Subcutaneous abdominal adipose tissue (tissue), 5 donors: ENCODE data around the gene IL10RA.
A peak's percentile ranks its signal among the peaks of the same experiment; 100 is the strongest.
"Not testable (repeated sequence)": the region's sequence is repeated elsewhere in the genome, so short reads cannot be mapped to it uniquely, and the experiment has no call there.

Experiments used
- H3K27ac ChIP-seq: one replicate; pipeline ENCODE4 v1.7.0; 2013; ENCODE audit warnings: low read depth, mild to moderate bottlenecking, inconsistent platforms, low read length, moderate library complexity
- H3K27me3 ChIP-seq, 5 donors: one replicate each; pipeline ENCODE4 v1.7.0; 2013; ENCODE audit warnings: low read length in 5 of 5, inconsistent platforms in 1 of 5; ENCODE audit not compliant: control insufficient read depth in 5 of 5, insufficient read depth in 4 of 5
- H3K36me3 ChIP-seq, 5 donors: one replicate each; pipeline ENCODE4 v1.7.0; 2013; ENCODE audit warnings: low read length in 5 of 5; ENCODE audit not compliant: control insufficient read depth in 5 of 5, insufficient read depth in 5 of 5
- H3K4me1 ChIP-seq, 5 donors: one replicate each; pipeline ENCODE4 v1.7.0; 2013; ENCODE audit warnings: low read length in 5 of 5, mild to moderate bottlenecking in 3 of 5, moderate library complexity in 1 of 5; ENCODE audit not compliant: control insufficient read depth in 5 of 5, insufficient read depth in 5 of 5
- H3K4me3 ChIP-seq, 5 donors: one replicate each; pipeline ENCODE4 v1.7.0; 2013; ENCODE audit warnings: low read length in 5 of 5, low read depth in 1 of 5
- H3K9ac ChIP-seq, 5 donors: one replicate each; pipeline ENCODE4 v1.7.0; 2013; ENCODE audit warnings: low read length in 5 of 5, mild to moderate bottlenecking in 4 of 5, moderate library complexity in 3 of 5
- H3K9me3 ChIP-seq, 5 donors: one replicate each; pipeline ENCODE4 v1.7.0; 2013; ENCODE audit warnings: low read length in 5 of 5; ENCODE audit not compliant: control insufficient read depth in 5 of 5
- donor health status: healthy.
- donor health status: healthy.
- donor health status: healthy.
- donor health status: healthy.
- donor health status: healthy.

The IL10RA gene

GRCh38 chr11:117946842-117947526 is 39.2 kb upstream of the IL10RA start:
- H3K4me3 ChIP-seq, result no peak overlapping the region
- peaks cover 0 to 7% (median 0%) of the 10 kb centered on the region in 5 donors for H3K27me3 ChIP-seq
- H3K9me3 ChIP-seq, result no peaks in the 10 kb centered on the region
- H3K36me3 ChIP-seq, result no peaks in the 10 kb centered on the region
- H3K9ac ChIP-seq, result peak overlapping the region in 1 of 5 donors; percentile 49
- H3K4me1 ChIP-seq, result peaks cover 6 to 28% (median 20%) of the 10 kb centered on the region in 5 donors
- H3K27ac ChIP-seq, result no peak overlapping the region

DNA sequence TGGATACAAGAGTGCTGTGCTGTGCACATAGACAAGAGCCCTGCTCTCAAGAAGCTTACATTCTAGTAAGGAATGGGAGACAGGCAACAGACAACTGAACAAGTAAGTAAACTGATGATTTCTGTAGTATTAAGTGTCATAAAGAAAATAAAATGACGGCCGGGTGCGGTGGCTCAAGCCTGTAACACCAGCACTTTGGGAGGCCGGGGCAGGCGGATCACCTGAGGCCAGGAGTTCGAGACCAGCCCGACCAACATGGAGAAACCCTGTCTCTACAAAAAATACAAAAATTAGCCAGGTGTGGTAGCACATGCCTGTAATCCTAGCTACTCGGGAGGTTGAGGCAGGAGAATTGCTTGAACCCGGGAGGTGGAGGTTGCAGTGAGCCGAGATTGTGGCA is 38.4 kb upstream of the IL10RA start:
- not testable (repeated sequence) for H3K4me3 ChIP-seq, H3K9ac ChIP-seq, H3K36me3 ChIP-seq, H3K27ac ChIP-seq, H3K9me3 ChIP-seq, H3K27me3 ChIP-seq
- H3K4me1 ChIP-seq, result peaks cover 6 to 30% (median 25%) of the 10 kb centered on the region in 5 donors

DNA sequence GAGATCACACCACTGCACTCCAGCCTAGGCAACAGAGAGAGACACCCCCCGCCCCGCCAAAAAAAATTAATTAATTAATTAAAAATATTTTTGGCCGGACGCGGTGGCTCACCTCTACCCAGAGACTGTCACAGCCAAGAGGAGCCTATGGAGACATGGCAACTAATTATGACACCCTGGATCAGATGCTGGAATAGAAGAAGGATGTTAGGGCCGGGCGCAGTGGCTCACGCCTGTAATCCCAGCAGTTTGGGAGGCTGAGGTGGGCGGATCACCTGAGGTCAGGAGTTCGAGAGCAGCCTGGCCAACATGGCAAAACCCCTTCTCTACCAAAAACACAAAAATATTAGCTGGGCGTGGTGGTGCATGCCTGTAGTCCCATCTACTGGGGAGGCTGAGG is 37.7 kb upstream of the IL10RA start:
- not testable (repeated sequence) for H3K9me3 ChIP-seq, H3K27ac ChIP-seq
- peaks cover 6 to 34% (median 29%) of the 10 kb centered on the region in 5 donors for H3K4me1 ChIP-seq

DNA sequence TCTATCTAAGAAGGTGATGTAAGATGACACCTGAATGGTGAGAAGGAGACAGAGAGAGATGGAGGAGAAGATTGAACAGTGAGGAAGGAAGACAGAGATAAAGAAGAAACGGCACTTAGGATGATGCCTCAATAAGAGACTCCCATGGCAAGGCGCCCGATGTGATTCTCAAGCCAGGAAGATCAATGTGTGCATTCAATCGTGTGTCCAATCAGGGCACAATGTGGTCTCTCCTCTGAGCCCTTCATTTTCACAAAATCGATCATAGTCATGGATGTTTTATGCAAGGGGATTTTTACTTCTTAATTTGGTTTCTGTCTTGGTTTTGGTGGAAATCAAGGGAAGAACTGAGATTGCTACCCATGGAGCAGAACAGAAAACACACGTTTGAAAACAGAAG is 37.1 kb upstream of the IL10RA start:
- H3K36me3 ChIP-seq, result no peaks in the 10 kb centered on the region
- peaks cover 6 to 35% (median 29%) of the 10 kb centered on the region in 5 donors for H3K4me1 ChIP-seq
- no peak overlapping the region for H3K27ac ChIP-seq
- no peaks in the 10 kb centered on the region for H3K9me3 ChIP-seq
- no peak overlapping the region for H3K4me3 ChIP-seq
- H3K9ac ChIP-seq, result no peak overlapping the region
- H3K27me3 ChIP-seq, result peaks cover 0 to 7% (median 0%) of the 10 kb centered on the region in 5 donors

More for the DNA sequence above, 37.7 kb upstream of the IL10RA start:
- not testable (repeated sequence) for H3K9ac ChIP-seq, H3K36me3 ChIP-seq, H3K4me3 ChIP-seq, H3K27me3 ChIP-seq

DNA sequence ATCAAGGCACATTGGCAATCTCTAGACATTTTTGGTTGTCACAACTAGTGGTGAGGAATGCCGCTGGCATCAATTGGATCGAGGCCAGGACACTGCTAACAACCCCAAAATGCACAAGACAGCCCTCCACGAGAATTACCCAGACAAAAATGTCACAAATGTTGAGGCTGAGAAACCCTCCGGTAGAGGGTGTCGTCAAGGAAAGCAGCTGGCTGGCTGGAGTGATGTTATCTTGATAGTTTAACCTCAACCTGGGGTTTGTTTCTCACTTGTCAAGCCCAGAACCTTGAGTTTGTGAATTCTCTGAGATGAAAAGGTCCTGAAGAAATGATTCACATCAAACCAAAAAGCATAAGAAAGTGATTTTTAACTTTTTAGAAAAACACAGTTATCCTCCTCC is 35.9 kb upstream of the IL10RA start:
- Histone ChIP-seq H3K9me3 (no peaks in the 10 kb centered on the region), H3K9ac (no peak overlapping the region), H3K4me3 (no peak overlapping the region), H3K36me3 (no peaks in the 10 kb centered on the region), H3K27me3 (peaks cover 0 to 7% (median 0%) of the 10 kb centered on the region in 5 donors), H3K4me1 (peaks cover 6 to 31% (median 20%) of the 10 kb centered on the region in 5 donors), H3K27ac (no peak overlapping the region)

DNA sequence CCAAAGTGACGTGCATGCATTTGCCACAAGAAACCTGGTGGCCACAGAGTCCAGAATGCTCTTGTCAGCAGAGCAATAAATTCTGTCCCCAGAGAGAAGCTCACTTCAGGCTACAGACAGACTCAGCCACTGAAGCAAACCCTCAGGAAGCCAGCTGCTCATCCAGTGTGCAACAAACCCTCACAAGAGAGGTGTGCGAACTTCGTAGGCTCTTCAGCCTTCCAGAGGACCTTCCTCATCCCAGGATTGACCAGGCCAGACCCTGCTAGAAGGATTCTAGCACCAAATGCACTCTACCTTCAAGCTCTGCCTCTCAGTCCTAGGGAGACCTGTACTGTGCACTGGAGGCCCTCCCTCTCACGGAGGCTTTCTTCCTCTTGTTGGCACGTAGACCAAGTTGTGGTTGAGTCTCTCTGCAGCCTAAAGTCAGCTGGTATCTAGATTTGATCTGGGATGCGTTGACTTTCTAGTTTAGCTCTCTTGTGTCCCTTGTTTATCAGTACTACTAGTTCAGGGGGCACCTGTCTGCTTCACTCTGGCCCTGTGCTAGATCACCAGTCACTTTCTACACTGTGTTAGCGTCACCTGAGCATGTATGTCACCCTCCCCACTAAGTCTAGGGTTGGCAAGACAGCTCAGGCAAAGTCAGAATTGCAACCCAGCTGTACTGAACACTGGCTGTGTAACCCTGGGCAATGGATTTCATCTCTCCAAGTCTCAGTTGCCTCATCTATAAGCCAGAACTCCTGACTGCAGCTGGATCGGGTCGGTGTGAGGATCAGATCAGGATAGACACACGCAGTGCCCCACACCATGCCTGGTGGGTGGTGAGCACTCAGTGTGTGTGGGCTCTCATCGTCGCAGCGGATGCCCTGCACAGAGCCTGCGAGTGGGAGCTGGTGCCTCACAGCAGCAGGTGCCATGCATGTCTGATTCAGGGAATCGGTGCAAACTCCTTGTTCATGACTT is 34.9 kb upstream of the IL10RA start:
- Histone ChIP-seq H3K9ac (peak overlapping the region in 1 of 5 donors; percentile 19), H3K9me3 (no peaks in the 10 kb centered on the region), H3K4me3 (no peak overlapping the region), H3K27ac (no peak overlapping the region), H3K36me3 (no peaks in the 10 kb centered on the region), H3K4me1 (peaks cover 6 to 29% (median 16%) of the 10 kb centered on the region in 5 donors), H3K27me3 (peaks cover 0 to 7% (median 0%) of the 10 kb centered on the region in 5 donors)

- H3K9me3 ChIP-seq, result no peaks in the 10 kb centered on the region
- peaks cover 3 to 29% (median 16%) of the 10 kb centered on the region in 5 donors for H3K4me1 ChIP-seq
- no peak overlapping the region for H3K9ac ChIP-seq
- no peak overlapping the region for H3K27ac ChIP-seq
- no peak overlapping the region for H3K4me3 ChIP-seq
- H3K36me3 ChIP-seq, result no peaks in the 10 kb centered on the region
- peaks cover 0 to 4% (median 0%) of the 10 kb centered on the region in 5 donors for H3K27me3 ChIP-seq
Observed at GRCh38 chr11:117953024-117953671, 33.0 kb upstream of the IL10RA start.

DNA sequence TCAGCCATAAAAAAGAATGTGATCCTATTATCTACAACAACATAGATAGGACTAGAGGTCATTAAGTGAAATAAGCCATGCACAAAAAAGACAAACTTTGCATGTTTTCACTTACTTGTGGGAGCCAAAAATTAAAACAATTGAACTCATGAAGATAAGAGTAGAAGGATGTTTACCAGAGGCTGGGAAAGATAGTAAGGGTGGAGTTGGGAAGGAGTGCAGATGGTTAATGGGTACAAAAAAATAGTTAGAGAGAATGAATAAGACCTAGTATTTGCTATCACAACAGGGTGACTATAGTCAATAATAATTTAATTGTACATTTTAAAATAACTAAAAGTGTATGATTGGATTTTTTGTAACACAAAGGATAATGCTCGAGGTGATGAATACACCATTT is 27.2 kb upstream of the IL10RA start:
- H3K9ac ChIP-seq, result no peak overlapping the region
- no peak overlapping the region for H3K27ac ChIP-seq
- peaks cover 0 to 3% (median 0%) of the 10 kb centered on the region in 5 donors for H3K27me3 ChIP-seq
- H3K36me3 ChIP-seq, result no peaks in the 10 kb centered on the region
- no peaks in the 10 kb centered on the region for H3K9me3 ChIP-seq
- H3K4me1 ChIP-seq, result no peaks in the 10 kb centered on the region
- H3K4me3 ChIP-seq, result no peak overlapping the region

- H3K9ac ChIP-seq, result no peak overlapping the region
- H3K36me3 ChIP-seq, result no peaks in the 10 kb centered on the region
- H3K4me3 ChIP-seq, result no peak overlapping the region
Observed at GRCh38 chr11:117959438-117960149, 26.6 kb upstream of the IL10RA start.

More at GRCh38 chr11:117959438-117960149, 26.6 kb upstream of the IL10RA start:
- no peaks in the 10 kb centered on the region for H3K9me3 ChIP-seq
- H3K4me1 ChIP-seq, result no peaks in the 10 kb centered on the region
- no peak overlapping the region for H3K27ac ChIP-seq
- peaks cover 0 to 3% (median 0%) of the 10 kb centered on the region in 5 donors for H3K27me3 ChIP-seq
